Ishikawa (cell line): ENCODE measurements around the gene FGF11.

Source experiments
- CEBPB ChIP-seq: IDR thresholded peaks from 2 replicates; pipeline ENCODE4 v1.6.1; 2012
- CREB1 ChIP-seq: IDR thresholded peaks from 2 replicates; pipeline ENCODE4 v1.6.1; 2012; ENCODE audit warnings: low read depth
- EP300 ChIP-seq: IDR thresholded peaks from 2 replicates; pipeline ENCODE4 v1.6.1; 2012; ENCODE audit warnings: borderline replicate concordance
- FOXM1 ChIP-seq: IDR thresholded peaks from 2 replicates; pipeline ENCODE4 v1.6.1; 2012; ENCODE audit warnings: low read depth, borderline replicate concordance
- NFIC ChIP-seq: IDR thresholded peaks from 2 replicates; pipeline ENCODE4 v1.6.1; 2012
- RAD21 ChIP-seq: IDR thresholded peaks from 2 replicates; pipeline ENCODE4 v1.6.1; 2012; ENCODE audit warnings: low read depth
- TAF1 ChIP-seq: IDR thresholded peaks from 2 replicates; pipeline ENCODE4 v1.6.1; 2012; ENCODE audit warnings: low read depth, mild to moderate bottlenecking
- TEAD4 ChIP-seq: IDR thresholded peaks from 2 replicates; pipeline ENCODE4 v1.6.1; 2012
- YY1 ChIP-seq: IDR thresholded peaks from 2 replicates; pipeline ENCODE4 v1.6.1; 2012; ENCODE audit warnings: low read depth
- ZBTB7A ChIP-seq: IDR thresholded peaks from 2 replicates; pipeline ENCODE4 v1.6.1; 2012; ENCODE audit warnings: low read depth
- TF ChIP-seq, protein P1 (sequence below): IDR thresholded peaks from 2 replicates; pipeline ENCODE4 v1.6.1; 2012
- TF ChIP-seq, protein P2 (sequence below): IDR thresholded peaks from 2 replicates; pipeline ENCODE4 v1.6.1; 2012; ENCODE audit warnings: low read depth, mild to moderate bottlenecking
- TF ChIP-seq, protein P3 (sequence below): IDR thresholded peaks from 2 replicates; pipeline ENCODE4 v1.6.1; 2012

DNA sequence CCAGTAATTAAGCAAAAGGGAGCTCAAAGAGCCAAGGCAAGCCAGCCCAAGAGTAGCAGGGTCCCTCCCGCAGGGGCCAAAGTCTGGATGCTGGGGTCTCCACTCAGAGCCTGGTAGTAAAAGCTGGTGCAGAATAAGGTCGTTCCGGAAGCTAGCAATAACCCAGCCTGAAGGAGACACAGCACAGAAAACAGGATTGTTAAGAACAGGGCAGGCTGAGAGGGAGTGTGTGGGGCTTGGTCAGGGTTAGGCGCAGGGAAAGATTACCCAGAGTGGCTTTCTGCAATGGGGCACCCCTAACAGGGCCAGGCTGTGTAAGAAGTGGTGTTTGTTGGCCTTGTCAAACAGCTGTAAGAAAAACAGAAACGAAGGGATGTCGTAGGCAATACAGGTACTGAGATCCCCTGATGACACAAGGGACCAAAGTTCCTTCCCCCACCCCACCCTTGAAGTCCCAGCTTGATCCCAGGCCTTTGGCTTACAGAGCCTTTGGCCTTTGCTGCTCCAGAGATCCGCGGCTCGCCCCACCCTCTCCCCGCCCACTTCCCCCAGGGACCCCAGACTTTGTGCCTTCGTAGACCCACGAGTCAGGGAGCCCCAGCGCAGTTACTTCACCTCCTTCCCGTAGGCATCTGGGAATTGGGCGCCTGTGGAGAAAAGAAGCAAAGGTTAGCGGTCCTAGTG, 36.1 kb upstream of the FGF11 start:
- TF ChIP-seq TEAD4 (no peak), FOXM1 (no peak), RAD21 (no peak), ZBTB7A (no peak), EP300 (no peak), YY1 (no peak), TAF1 (no peak), CREB1 (no peak), NFIC (no peak), CEBPB (no peak)
- TF ChIP-seq, protein P1, sequence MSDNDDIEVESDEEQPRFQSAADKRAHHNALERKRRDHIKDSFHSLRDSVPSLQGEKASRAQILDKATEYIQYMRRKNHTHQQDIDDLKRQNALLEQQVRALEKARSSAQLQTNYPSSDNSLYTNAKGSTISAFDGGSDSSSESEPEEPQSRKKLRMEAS: no peak
- TF ChIP-seq, protein P2, sequence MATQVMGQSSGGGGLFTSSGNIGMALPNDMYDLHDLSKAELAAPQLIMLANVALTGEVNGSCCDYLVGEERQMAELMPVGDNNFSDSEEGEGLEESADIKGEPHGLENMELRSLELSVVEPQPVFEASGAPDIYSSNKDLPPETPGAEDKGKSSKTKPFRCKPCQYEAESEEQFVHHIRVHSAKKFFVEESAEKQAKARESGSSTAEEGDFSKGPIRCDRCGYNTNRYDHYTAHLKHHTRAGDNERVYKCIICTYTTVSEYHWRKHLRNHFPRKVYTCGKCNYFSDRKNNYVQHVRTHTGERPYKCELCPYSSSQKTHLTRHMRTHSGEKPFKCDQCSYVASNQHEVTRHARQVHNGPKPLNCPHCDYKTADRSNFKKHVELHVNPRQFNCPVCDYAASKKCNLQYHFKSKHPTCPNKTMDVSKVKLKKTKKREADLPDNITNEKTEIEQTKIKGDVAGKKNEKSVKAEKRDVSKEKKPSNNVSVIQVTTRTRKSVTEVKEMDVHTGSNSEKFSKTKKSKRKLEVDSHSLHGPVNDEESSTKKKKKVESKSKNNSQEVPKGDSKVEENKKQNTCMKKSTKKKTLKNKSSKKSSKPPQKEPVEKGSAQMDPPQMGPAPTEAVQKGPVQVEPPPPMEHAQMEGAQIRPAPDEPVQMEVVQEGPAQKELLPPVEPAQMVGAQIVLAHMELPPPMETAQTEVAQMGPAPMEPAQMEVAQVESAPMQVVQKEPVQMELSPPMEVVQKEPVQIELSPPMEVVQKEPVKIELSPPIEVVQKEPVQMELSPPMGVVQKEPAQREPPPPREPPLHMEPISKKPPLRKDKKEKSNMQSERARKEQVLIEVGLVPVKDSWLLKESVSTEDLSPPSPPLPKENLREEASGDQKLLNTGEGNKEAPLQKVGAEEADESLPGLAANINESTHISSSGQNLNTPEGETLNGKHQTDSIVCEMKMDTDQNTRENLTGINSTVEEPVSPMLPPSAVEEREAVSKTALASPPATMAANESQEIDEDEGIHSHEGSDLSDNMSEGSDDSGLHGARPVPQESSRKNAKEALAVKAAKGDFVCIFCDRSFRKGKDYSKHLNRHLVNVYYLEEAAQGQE: no peak
- TF ChIP-seq, protein P3, sequence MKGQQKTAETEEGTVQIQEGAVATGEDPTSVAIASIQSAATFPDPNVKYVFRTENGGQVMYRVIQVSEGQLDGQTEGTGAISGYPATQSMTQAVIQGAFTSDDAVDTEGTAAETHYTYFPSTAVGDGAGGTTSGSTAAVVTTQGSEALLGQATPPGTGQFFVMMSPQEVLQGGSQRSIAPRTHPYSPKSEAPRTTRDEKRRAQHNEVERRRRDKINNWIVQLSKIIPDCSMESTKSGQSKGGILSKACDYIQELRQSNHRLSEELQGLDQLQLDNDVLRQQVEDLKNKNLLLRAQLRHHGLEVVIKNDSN: no peak
